ENCODE data around the gene PDIA6.

Gene PDIA6

DNA sequence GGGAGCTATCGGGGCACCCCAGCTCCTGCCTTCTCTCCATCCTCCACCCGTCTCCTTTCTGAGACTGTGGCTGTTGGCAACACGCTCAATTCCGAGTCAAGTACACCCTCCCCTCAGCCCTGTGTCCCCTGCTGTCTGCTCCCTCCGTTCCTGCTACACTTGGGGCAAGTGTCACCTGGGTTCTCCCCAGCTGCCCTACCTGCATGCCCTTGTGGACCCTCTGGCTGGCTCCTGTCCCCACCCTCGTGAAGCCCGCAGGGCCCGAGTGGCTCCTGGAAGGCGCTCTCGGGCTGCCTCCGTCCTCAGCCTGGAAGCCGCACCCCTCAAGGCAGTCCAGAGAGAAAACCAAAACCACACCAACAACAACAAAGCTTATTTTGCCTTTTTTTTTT is 33.9 kb downstream of the PDIA6 start:
- no peak for DNase-seq

DNA sequence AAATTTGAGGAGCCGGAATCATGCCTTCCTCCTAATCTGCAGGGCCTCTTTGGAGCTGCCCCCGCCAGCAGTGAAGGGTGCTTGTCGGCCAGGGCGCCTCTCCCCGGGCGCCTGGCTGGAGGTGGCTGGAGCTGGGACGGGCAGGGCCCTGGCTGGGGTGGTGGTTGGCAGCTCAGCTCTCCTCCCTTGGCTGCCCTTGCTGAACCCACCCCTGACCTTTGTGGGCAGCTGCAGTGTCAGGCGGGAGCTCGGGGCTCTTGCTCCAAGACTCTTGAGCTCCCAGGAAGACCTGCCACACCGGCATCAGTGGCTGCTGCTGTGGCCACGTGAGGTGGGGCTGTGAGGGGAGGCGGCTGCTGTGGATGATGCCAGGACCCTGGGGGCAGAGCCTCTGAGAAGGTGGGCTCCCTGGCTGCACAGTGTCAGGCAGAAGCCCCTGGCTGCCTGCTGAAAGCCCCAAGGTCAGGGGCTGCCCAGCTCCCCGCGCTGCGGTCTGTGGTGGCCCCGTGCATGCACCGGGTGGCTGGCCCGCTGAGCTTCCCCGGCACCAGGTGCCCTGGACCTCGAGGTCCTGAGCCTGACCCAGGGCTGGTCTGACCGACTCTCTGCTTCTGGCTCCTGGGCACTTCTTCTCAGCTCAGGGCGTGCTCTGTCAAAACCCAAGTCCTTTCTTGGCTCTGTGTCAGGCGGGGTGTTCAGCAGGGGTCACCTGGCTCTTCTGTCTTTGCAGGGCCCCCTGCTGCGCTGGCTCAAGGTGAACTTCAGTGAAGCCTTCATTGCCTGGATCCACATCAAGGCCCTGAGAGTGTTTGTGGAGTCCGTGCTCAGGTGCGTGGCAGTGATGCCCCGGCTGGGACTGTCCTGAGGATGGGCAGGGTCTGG is 34.5 kb downstream of the PDIA6 start:
- DNase-seq = no peak

GRCh38 chr2:10777111-10777841 is 35.3 kb downstream of the PDIA6 start:
- no peak for DNase-seq

- DNase-seq = no peak
Observed at GRCh38 chr2:10776231-10776977, 36.2 kb downstream of the PDIA6 start.

DNA sequence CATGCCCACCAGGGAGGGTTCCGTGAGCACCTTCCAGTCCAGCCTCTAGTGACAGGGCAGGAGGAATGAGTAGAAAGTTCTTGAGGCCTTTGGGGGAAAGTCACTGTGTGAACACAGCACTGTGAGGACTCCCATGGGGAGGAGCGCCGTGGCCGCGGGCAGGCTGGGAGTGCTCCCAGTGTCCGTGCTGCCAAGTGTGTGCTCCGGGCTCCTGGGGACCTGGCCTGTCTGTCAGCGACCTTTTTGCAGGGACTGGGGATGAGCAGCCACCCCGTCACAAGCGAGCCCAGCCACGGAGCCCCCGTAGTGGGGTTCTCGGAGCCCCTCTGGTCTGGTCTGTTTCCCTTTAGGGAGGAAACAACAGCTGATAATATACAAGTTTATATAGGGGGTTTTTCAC is 36.8 kb downstream of the PDIA6 start:
- no peak for DNase-seq

DNA sequence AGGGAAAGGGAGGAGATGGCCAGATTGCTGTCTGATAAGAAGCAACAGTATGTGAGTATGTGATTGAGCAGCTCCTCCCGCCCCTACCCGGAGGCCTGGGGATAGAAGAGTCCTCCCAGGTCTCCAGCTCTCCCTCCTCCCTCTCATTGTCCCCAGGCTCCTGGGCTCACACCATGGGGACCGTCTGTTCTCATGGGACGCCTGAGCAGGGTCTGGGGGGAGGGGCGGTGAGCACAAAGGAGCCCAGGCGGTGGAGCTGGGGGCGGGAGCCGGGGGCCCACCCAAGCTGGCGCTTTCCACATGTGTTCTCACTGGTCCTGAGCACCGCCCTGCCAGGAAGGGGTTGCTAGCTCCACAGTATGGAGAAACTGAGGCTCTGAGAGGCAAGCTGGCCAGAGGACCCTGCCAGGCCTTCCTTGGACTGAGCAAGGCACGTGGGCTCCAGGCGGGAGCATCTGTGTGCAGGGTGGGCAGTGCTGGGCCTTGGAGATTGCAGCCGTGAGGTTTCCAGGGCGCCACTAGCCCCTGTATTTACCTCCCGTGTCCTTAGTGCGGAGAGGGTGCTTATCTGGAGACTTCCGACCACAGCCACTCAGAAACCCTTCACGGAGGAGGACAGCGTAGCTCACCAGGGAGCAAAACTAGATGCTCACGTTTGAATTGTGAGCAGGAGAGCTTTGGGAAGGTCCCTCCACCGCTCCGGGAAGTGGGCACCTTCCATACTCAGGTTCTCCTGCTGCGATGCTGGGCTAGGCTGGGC is 37.4 kb downstream of the PDIA6 start:
- no peak for DNase-seq

DNA sequence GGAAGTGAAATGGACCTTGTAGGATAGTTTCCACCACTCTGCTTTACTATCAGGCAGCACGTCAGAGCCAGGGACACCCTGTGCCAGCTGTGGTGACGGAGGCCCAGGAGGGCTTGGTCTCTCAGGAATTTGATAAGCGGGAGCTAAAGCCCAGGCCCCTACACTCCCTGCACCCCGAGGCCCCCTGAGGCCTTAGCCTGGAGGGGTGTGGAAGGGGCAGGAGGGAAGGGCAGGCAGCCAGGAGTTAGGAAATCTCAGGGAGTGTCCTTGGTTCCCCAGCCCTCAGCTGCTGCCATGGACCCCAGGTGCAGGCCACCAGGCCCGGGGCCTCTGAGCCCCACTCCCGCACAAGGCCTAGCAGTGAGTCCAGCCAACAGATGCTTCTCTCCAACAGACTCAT is 38.2 kb downstream of the PDIA6 start:
- no peak for DNase-seq

- DNase-seq = no peak
Observed at GRCh38 chr2:10773821-10774341, 38.7 kb downstream of the PDIA6 start.

- DNase-seq = no peak
Observed at GRCh38 chr2:10772868-10773215, 39.7 kb downstream of the PDIA6 start.

DNA sequence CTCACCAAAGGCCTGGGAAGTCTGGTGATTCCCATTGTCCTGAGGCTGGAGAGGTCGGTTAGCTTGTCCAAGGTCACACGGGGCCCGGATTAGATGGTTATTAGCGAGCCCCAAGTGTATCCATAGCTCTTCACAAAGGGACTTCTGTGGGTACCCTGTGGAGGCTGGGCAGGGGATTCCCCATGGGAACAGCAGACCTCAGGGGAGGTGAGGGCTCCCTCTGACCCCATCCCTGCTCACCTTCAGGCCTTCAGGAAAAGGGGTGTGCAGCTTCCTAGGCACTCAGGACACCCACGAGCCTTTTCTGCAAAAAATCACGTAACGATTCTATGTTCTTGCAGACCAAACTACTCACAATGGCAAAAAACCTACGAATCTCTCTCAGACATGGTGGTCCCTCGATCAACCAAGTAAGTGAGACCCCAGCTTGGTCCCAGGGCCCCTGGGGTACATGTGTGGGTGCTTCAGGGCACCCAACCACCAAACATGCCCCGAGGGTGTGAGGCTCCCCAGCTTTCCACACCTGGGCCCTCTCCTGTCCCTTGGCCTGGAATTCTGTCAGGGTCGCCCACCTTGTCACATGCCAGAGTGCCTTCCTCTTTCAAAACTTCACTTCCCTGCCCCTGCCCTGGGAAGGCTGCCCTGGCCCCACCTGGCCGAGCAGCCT is 40.3 kb downstream of the PDIA6 start:
- no peak for DNase-seq

GRCh38 chr2:10771786-10772185 is 40.8 kb downstream of the PDIA6 start:
- no peak for DNase-seq

GRCh38 chr2:10770956-10771750 is 41.4 kb downstream of the PDIA6 start:
- no peak for DNase-seq

- no peak for DNase-seq
Observed at GRCh38 chr2:10768063-10768507, 44.5 kb downstream of the PDIA6 start.

DNA sequence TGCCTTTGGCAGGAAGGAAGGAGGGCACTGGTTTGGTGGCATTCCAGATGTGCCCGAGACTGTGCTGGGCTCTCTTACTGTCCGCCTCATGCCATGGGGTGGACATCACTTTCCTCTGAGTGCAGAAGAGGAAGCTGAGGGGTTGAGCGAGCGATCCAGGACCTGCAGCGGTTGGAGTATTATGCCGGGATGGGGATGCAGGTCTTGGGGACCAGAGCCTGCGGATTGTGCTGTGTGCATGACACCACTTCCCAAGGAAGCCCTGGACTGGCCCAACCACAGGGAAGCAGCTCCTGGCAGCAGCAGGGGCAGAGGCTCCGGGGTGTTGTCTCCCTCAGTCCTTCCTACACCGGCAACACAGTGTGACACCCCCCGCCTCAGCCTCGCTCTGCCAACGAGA is 46.7 kb downstream of the PDIA6 start:
- DNase-seq = no peak

GRCh38 chr2:10765461-10765860 is 47.1 kb downstream of the PDIA6 start:
- DNase-seq = no peak

DNA sequence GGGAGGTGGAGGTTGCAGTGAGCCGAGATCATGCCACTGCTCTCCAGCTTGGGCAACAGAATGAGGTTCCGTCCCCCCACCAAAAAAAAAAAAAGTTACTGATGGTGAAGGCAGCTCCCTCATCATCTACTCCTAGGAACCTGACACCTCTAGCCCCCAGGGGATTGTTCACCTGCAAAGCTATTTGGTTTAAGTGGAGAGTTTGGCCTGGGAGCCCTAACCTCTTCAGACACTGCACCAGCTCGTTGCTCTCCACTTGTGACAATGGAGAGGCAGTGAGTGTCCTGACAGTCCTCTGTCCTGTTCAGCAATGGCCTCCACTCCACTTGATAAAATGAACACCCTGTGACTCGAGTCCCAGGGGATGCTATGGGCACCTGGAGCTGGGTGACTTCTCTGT is 47.7 kb downstream of the PDIA6 start:
- no peak for DNase-seq

GRCh38 chr2:10764096-10764785 is 48.3 kb downstream of the PDIA6 start:
- no peak for DNase-seq

DNA sequence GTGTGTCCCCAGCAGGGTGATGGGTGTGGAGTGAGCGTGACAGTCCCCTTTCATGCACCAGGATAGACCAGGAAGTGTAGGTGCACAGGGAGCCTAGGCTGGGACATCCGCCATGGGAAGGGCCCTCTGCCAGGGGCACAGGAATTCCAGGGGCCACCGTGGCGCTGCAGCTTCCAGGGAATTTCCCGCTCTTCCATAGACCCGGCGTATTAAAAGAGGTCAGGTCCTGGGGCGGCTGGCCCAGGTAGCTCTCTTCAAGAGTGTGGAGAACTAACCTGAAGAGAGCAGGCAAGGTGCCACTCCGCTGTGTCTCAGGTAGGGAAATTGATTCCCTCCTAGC is 49.2 kb downstream of the PDIA6 start:
- DNase-seq = no peak

DNA sequence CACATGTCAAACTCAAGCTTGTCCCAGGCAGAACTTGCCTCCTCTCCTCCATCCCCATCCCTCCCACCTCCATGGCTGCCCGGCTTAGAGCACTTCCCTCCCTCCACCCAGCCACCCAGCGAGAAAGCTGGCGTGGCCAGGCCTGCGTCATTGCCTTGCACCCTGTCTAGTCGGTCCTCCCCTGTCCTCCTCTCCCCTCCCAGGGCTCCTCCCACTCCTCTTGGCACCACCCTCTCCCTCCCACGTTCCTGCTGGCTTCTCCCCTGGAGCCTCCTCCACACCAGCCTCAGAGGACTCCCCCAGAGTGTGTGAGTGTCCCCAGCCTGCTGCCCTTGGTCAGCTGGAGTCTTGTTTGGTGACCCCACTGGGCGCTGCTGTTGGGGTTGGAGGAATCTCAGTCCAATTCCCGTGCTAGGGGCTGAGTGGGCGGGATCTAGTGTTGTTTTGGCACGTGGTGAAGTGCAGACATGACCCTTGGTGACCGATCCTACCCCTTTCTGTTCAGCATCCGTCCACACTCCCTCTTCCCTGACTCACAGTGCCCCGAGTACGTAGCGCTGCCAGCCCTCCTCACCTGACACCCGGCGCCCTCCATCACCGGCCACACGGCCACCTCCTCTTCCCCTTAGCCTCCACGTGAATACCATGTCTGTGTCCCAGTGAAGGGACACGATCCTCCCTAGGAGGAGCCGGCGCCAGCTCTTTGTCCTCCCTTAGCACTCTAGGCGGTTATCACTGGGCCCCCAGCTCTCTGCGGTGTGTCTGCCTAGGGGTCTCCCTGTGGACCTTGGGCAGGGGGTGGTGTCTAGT is 49.7 kb downstream of the PDIA6 start:
- no peak for DNase-seq

DNA sequence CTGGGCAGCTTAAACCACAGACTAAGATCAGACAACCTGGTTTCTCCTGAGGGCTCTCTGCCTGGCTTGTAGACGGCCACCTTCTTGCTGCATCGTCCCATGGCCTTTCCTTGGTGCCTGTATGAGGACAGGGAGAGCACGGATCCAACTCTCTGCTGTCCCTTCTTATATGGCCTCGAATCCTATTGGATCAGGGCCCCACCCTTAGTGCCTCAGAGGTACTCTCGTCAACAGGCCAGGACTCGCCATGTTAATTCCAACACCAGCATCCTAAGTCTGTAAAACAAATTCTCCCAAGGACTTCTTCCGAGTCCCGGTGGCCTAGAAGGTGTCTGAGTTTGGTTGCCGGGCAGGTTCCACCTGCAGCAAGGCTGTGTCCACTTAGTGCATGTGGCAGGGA is 51.0 kb downstream of the PDIA6 start:
- DNase-seq = no peak
